Measurements from ENCODE around the gene SLC43A3. TPM values are rescaled to one million over a fixed set of nuclear protein-coding genes. Genes with fewer than 3 reads are reported as not detected.
A peak's percentile ranks its signal among the peaks of the same experiment; 100 is the strongest.

SLC43A3 gene
- total and polyA plus RNA-seq, 9 of the 15 experiments (the other 6 are each of a cell fraction or from before 2014, with no cell fraction given): 63.7 to 281 (median 139) TPM

GRCh38 chr11:57424792-57425564, 1.9 kb downstream of the SLC43A3 start (continued):
- TF ChIP-seq, protein P1, sequence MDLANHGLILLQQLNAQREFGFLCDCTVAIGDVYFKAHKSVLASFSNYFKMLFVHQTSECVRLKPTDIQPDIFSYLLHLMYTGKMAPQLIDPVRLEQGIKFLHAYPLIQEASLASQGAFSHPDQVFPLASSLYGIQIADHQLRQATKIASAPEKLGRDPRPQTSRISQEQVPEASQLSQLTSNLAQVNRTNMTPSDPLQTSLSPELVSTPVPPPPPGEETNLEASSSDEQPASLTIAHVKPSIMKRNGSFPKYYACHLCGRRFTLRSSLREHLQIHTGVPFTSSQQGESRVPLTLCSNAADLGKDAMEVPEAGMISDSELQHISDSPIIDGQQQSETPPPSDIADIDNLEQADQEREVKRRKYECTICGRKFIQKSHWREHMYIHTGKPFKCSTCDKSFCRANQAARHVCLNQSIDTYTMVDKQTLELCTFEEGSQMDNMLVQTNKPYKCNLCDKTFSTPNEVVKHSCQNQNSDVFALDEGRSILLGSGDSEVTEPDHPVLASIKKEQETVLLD (IDR thresholded peaks at IDR 0.05): no peak; the same call in 1 of the 2 replicates
- TF ChIP-seq ILF3 (IDR thresholded peaks at IDR 0.05; ENCODE audit: borderline replicate concordance) (no peak), CREM (IDR thresholded peaks at IDR 0.05; ENCODE audit: low read depth) (peak; percentile 92), ZNF41 (CRISPR knock-in tag; conservative IDR thresholded peaks at IDR 0.05) (no peak), CTBP1 (IDR thresholded peaks at IDR 0.05; ENCODE audit: borderline replicate concordance) (peak; percentile 96), KLF10 (CRISPR knock-in tag; IDR thresholded peaks at IDR 0.05) (no peak), THRB (CRISPR knock-in tag; conservative IDR thresholded peaks at IDR 0.05) (peak; percentile 29; the same call in 1 of the 2 replicates), IFI16 (CRISPR knock-in tag; IDR thresholded peaks at IDR 0.05) (0 out of 2 replicates have a peak, but pooled peaks have one; percentile 36), RNF2 (IDR thresholded peaks at IDR 0.05) (peak; percentile 95), NFIX (CRISPR knock-in tag; IDR thresholded peaks at IDR 0.05; ENCODE audit: low read depth) (no peak), RBM34 (IDR thresholded peaks at IDR 0.05; ENCODE audit: borderline replicate concordance, insufficient read depth, low read length) (no peak), ZBTB33 (CRISPR knock-in tag; IDR thresholded peaks at IDR 0.05) (peak; percentile 79), ZNF212 (CRISPR knock-in tag; IDR thresholded peaks at IDR 0.05) (no peak), ZNF23 (CRISPR knock-in tag; IDR thresholded peaks at IDR 0.05) (0 out of 2 replicates have a peak, but pooled peaks have one; percentile 23), SNIP1 (IDR thresholded peaks at IDR 0.05; ENCODE audit: low read depth) (no peak), HDAC6 (IDR thresholded peaks at IDR 0.05; ENCODE audit: low read depth, low read length) (no peak), JUN (IDR thresholded peaks at IDR 0.05; ENCODE audit: borderline replicate concordance, low read depth, low read length) (peak; percentile 98), JUN (CRISPR knock-in tag; IDR thresholded peaks at IDR 0.05; ENCODE audit: borderline replicate concordance) (peak; percentile 95; the same call in 1 of the 2 replicates)
- TF ChIP-seq, protein P2, sequence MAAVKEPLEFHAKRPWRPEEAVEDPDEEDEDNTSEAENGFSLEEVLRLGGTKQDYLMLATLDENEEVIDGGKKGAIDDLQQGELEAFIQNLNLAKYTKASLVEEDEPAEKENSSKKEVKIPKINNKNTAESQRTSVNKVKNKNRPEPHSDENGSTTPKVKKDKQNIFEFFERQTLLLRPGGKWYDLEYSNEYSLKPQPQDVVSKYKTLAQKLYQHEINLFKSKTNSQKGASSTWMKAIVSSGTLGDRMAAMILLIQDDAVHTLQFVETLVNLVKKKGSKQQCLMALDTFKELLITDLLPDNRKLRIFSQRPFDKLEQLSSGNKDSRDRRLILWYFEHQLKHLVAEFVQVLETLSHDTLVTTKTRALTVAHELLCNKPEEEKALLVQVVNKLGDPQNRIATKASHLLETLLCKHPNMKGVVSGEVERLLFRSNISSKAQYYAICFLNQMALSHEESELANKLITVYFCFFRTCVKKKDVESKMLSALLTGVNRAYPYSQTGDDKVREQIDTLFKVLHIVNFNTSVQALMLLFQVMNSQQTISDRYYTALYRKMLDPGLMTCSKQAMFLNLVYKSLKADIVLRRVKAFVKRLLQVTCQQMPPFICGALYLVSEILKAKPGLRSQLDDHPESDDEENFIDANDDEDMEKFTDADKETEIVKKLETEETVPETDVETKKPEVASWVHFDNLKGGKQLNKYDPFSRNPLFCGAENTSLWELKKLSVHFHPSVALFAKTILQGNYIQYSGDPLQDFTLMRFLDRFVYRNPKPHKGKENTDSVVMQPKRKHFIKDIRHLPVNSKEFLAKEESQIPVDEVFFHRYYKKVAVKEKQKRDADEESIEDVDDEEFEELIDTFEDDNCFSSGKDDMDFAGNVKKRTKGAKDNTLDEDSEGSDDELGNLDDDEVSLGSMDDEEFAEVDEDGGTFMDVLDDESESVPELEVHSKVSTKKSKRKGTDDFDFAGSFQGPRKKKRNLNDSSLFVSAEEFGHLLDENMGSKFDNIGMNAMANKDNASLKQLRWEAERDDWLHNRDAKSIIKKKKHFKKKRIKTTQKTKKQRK (IDR thresholded peaks at IDR 0.05; ENCODE audit: borderline replicate concordance, low read depth, low read length): no peak

All from K562 (cell line).